Body of pancreas (tissue), 4 donors: ENCODE data around the gene RNU6-1.

Experiments used
- CTCF ChIP-seq, 7 experiments: fragments of 450-650 bp in 4 of 7; fragments of 200-600 bp in 3 of 7; sonication (generic) in 3 of 7; IDR thresholded peaks; one replicate each; pipeline ENCODE4 v1.5.1; 2016 to 2019; ENCODE audit warnings: antibody characterized with exemption in 7 of 7
- POLR2A ChIP-seq, 3 donors: fragments of 450-650 bp; IDR thresholded peaks; one replicate each; pipeline ENCODE4 v1.6.1; 2016; ENCODE audit warnings: antibody characterized with exemption in 3 of 3, mild to moderate bottlenecking in 2 of 3

DNA sequence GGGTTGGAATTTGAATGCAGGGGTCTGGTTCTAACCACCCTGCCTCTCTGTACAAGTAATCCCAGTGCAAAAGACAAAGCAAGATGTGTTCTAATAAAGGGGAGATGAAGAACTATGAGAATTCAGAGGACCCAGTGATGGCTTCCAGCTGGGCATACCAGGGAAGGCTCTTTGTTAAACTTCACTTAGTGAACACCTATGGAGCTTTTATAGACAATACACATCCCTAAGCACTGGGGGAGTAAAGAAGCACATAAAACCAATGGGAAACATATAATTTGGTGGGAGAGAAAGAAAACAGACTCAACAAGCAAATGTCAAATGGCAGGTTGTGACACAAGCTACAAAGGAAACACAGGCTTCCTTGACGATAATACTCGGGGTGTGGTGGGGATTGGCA is 47.9 kb upstream of the RNU6-1 start:
- no peak for TF ChIP-seq POLR2A (IDR thresholded peaks at IDR 0.05)
- no peak for TF ChIP-seq CTCF (IDR thresholded peaks at IDR 0.05)
